GM23338 (cell line): ENCODE measurements around the gene IFNA5.

ENCODE experiments used
- CREB1 ChIP-seq: fragments of 250-450 bp; sonication (Bioruptor Pico); IDR thresholded peaks from 2 replicates; pipeline ENCODE4 v1.5.0; 2020; ENCODE audit warnings: low read depth, mild to moderate bottlenecking, moderate library complexity
- EZH2 ChIP-seq: fragments of 200-600 bp; sonication (generic); IDR thresholded peaks from one replicate; pipeline ENCODE4 v1.8.0; 2017; ENCODE audit warnings: antibody characterized with exemption, mild to moderate bottlenecking, low read depth; ENCODE audit not compliant: unreplicated experiment
- JUNB ChIP-seq: IDR thresholded peaks from one replicate; pipeline ENCODE4 v1.6.1; 2016; ENCODE audit warnings: antibody characterized with exemption; ENCODE audit not compliant: unreplicated experiment
- POLR2AphosphoS5 ChIP-seq: IDR thresholded peaks from 2 replicates; pipeline ENCODE4 v1.6.1; 2016; ENCODE audit warnings: antibody characterized with exemption, low read depth
- TF ChIP-seq, protein P1 (sequence below), 2 experiments: fragments of 200-600 bp in 1 of 2; sonication (generic) in 1 of 2; conservative IDR thresholded peaks; 2 replicates each; pipeline versions ENCODE4 v1.5.1 to v1.6.1; 2016 to 2017; ENCODE audit warnings: antibody characterized with exemption in 2 of 2, low read depth in 2 of 2, mild to moderate bottlenecking in 2 of 2, moderate library complexity in 1 of 2
- TF ChIP-seq, protein P2 (sequence below): IDR thresholded peaks from one replicate; pipeline ENCODE4 v1.6.1; 2018; ENCODE audit warnings: antibody characterized with exemption; ENCODE audit not compliant: unreplicated experiment

DNA sequence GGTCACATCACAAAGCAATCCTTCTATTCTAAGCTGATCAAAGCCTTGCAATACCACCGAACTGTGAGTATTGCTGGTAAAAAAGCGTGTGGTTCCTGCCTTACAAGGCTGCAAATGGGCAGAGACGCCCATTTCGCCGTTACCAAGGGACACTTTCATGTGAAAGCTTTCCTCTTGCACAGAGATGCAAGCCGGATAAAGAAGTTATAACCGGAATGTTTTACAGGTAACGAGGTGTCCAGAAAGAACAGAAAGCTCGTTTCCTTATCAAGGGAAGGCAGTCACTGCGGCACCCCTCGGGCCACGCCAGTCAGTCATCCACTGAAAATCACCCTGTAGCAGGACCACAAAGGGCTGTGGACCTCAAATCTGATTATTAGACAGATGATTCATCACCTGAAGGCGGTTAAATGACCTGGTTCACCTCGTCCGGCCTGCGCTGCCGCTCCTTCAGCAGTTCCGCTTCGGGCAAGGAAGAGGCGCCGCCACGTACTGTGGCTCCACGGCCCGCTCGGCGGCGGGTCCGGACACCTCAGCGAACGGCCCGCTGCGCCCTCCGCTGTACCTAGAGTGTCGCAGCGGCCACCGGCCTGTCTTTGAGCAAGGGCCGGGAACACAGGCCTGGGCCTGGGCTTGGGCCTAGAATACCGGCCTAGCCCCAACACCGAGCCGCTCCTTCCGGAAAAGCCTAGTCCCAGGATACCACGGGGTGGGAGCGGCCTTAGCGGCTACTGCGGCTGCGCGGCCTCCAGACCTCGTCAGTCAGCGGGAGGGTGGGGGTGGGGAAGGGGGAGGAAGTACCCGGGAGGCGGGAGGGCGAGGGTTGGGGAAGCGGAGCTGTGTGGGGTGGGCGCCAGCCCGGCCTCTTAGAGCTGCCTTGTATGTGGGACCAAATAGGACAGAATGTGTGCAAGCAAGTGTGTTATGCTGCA is 29.9 kb upstream of the IFNA5 start, which contains the start of gene KLHL9:
- TF ChIP-seq CREB1, result no peak
- TF ChIP-seq, protein P1, sequence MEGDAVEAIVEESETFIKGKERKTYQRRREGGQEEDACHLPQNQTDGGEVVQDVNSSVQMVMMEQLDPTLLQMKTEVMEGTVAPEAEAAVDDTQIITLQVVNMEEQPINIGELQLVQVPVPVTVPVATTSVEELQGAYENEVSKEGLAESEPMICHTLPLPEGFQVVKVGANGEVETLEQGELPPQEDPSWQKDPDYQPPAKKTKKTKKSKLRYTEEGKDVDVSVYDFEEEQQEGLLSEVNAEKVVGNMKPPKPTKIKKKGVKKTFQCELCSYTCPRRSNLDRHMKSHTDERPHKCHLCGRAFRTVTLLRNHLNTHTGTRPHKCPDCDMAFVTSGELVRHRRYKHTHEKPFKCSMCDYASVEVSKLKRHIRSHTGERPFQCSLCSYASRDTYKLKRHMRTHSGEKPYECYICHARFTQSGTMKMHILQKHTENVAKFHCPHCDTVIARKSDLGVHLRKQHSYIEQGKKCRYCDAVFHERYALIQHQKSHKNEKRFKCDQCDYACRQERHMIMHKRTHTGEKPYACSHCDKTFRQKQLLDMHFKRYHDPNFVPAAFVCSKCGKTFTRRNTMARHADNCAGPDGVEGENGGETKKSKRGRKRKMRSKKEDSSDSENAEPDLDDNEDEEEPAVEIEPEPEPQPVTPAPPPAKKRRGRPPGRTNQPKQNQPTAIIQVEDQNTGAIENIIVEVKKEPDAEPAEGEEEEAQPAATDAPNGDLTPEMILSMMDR (conservative IDR thresholded peaks at IDR 0.05; ENCODE audit: low read depth in 2 of 2), result no peak
- peak; percentile 87 for TF ChIP-seq POLR2AphosphoS5
- no peak for TF ChIP-seq EZH2
- no peak for TF ChIP-seq JUNB
- TF ChIP-seq, protein P2, sequence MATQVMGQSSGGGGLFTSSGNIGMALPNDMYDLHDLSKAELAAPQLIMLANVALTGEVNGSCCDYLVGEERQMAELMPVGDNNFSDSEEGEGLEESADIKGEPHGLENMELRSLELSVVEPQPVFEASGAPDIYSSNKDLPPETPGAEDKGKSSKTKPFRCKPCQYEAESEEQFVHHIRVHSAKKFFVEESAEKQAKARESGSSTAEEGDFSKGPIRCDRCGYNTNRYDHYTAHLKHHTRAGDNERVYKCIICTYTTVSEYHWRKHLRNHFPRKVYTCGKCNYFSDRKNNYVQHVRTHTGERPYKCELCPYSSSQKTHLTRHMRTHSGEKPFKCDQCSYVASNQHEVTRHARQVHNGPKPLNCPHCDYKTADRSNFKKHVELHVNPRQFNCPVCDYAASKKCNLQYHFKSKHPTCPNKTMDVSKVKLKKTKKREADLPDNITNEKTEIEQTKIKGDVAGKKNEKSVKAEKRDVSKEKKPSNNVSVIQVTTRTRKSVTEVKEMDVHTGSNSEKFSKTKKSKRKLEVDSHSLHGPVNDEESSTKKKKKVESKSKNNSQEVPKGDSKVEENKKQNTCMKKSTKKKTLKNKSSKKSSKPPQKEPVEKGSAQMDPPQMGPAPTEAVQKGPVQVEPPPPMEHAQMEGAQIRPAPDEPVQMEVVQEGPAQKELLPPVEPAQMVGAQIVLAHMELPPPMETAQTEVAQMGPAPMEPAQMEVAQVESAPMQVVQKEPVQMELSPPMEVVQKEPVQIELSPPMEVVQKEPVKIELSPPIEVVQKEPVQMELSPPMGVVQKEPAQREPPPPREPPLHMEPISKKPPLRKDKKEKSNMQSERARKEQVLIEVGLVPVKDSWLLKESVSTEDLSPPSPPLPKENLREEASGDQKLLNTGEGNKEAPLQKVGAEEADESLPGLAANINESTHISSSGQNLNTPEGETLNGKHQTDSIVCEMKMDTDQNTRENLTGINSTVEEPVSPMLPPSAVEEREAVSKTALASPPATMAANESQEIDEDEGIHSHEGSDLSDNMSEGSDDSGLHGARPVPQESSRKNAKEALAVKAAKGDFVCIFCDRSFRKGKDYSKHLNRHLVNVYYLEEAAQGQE, result no peak
